Measurements from ENCODE around the gene RMND5B.

DNA sequence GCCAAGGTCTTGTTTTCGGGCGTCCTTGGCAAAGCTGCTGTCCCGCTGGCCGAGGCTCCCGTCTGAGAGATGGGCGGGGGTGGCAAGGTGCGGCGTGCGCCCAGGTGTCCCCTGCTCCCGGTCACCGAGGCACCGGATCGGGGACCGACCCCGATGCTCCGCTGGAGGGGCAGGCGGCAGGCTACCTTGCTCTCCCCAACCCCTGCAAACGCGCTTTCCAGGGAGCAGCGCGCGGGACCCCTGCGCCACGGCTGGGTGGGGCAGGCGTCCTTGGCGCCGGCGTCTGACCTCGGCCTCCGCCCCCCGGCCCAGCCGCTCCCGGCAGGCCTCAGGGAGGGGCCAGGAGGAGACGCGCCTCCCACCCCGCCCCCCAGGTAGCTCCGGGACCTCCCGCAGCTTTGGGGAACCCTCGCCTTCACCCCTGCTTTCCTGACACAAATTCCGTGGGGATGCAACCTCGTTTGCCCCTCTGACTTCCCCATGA, 16.9 kb upstream of the RMND5B start:
- no peak for TF ChIP-seq EZH2phosphoT487 (IDR thresholded peaks at IDR 0.05; ENCODE audit: insufficient read depth, low read depth)
- TF ChIP-seq EZH2 (IDR thresholded peaks at IDR 0.05; ENCODE audit: insufficient read depth, poor library complexity, severe bottlenecking) = no peak
